ENCODE measurements around the gene DUSP11.
A peak's percentile ranks its signal among the peaks of the same experiment; 100 is the strongest.

The DUSP11 gene

DNA sequence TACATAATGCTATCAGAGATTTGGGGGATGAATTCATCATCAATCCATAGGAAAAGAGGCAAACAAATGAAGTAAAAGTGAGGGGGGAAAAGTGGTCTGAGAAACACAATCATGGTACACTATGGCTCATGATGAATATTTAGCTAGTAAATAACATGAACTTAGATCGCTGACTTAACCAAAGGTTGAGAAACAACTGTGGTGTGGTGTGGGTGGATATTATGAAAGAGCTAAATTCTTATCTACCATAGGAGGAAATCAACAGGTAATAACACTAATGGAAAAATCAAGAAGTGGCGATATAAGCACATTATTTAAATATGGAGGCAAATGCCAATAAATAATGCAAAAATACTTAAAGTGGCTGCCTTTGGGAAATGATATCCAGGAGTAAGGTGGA is 30.6 kb downstream of the DUSP11 start:
- no peak for FAIRE-seq
- TF ChIP-seq, protein P1, sequence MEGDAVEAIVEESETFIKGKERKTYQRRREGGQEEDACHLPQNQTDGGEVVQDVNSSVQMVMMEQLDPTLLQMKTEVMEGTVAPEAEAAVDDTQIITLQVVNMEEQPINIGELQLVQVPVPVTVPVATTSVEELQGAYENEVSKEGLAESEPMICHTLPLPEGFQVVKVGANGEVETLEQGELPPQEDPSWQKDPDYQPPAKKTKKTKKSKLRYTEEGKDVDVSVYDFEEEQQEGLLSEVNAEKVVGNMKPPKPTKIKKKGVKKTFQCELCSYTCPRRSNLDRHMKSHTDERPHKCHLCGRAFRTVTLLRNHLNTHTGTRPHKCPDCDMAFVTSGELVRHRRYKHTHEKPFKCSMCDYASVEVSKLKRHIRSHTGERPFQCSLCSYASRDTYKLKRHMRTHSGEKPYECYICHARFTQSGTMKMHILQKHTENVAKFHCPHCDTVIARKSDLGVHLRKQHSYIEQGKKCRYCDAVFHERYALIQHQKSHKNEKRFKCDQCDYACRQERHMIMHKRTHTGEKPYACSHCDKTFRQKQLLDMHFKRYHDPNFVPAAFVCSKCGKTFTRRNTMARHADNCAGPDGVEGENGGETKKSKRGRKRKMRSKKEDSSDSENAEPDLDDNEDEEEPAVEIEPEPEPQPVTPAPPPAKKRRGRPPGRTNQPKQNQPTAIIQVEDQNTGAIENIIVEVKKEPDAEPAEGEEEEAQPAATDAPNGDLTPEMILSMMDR (IDR thresholded peaks at IDR 0.05; ENCODE audit: insufficient read depth, missing control alignments): no peak
- DNase-seq (ENCODE audit: insufficient read length, low spot score): no peak

DNA sequence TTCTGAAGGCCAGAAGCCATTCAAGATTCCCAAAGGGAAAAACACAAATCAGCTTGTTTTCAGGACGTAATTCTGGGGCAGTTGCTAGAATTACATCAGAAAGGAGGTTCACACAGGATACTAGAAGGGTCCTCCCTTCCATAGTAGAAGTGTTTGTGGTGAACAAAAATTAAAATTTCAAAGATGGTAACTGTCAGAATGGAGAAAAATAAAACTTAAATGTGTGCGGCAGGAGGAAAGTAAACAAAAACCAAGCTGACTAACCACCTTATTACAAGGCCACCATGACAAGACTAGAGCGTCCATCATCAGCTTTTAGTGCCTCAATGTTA is 33.1 kb downstream of the DUSP11 start:
- DNase-seq (ENCODE audit: insufficient read length, low spot score): no peak
- TF ChIP-seq, protein P1 (IDR thresholded peaks at IDR 0.05; ENCODE audit: insufficient read depth, missing control alignments): no peak
- FAIRE-seq: no peak

DNA sequence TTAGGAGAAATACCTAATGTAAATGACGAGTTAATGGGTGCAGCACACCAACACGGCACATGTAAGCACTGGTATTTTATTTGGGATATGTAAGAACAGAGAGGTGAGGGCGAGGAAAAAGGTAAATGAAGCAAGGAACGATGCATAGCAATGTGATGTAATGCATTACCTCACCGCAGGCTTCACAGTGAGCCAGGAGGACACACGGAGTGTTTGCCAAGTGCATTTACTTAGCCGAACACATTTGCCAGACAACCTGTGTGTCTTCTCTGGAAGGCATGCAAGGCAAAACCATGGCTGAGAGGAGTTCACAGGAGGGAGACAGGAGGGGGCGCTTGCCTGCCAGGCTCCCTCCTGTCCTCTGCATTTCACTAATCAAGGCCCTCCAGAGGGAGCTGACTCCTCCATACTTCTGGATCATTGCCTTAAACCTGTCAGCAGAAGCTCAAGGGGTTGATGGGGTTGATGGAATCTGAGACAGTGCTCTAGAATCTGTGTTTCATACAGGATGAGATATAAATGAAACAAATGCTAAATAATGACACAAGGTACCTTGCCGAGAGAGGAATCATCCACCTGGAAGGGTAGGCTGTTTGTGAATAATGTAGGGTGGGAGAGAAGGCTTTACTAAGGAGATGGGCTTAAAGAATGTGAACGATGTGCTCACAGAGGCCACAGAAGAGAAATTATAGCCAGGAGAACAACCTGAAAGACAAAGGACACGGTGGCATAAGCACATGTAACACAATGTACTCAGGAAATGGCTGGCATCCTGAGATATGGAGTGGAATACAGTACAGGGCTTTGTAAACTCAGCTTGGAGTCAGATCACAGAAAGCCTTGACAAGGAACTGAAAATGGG is 33.7 kb downstream of the DUSP11 start:
- no peak for FAIRE-seq

DNA sequence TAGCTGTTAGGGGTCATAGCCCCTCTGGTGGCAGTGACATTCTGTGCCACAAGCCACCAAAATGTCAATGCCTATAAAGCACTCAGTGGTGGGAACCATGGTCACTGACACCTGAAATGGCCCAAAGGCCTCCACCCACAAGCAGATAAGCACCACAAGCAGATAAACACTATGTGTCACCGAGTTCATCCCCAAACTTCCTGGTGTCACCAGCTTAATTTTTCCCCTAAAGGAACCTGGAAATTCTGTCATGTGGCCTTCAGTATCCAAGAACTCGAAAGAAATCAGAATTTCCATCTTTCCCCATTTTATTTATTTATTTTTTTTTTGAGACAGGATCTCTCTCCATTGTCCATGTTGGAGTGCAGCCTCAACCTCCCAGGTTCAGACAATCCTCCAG is 39.1 kb downstream of the DUSP11 start:
- DNase-seq (ENCODE audit: insufficient read length, low spot score): no peak
- TF ChIP-seq, protein P1 (IDR thresholded peaks at IDR 0.05; ENCODE audit: insufficient read depth, missing control alignments): no peak
- FAIRE-seq: no peak

More for the DNA sequence above, 33.7 kb downstream of the DUSP11 start:
- no peak for DNase-seq (ENCODE audit: insufficient read length, low spot score)
- TF ChIP-seq, protein P1 (IDR thresholded peaks at IDR 0.05; ENCODE audit: insufficient read depth, missing control alignments): no peak

DNA sequence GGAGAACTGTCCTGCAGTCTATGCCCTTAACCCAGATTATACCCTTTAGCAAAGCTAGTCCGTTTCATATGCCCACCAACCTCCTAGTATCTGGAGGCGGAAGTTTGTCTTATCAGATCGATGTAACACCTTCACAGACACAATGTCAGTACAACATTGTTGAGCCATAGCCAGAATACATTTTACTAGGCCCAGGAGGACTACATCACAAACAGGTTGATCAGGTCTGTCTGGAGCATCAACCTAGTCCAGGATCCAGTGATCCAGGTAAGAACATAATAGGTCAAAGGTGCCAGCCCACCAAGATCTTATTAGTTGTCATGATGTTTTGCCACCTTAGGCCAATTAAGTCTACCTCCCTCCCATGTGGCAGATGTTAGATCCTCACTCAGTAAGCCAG is 40.8 kb downstream of the DUSP11 start:
- no peak for DNase-seq (ENCODE audit: insufficient read length, low spot score)
- FAIRE-seq: no peak
- TF ChIP-seq, protein P1 (IDR thresholded peaks at IDR 0.05; ENCODE audit: insufficient read depth, missing control alignments): no peak

DNA sequence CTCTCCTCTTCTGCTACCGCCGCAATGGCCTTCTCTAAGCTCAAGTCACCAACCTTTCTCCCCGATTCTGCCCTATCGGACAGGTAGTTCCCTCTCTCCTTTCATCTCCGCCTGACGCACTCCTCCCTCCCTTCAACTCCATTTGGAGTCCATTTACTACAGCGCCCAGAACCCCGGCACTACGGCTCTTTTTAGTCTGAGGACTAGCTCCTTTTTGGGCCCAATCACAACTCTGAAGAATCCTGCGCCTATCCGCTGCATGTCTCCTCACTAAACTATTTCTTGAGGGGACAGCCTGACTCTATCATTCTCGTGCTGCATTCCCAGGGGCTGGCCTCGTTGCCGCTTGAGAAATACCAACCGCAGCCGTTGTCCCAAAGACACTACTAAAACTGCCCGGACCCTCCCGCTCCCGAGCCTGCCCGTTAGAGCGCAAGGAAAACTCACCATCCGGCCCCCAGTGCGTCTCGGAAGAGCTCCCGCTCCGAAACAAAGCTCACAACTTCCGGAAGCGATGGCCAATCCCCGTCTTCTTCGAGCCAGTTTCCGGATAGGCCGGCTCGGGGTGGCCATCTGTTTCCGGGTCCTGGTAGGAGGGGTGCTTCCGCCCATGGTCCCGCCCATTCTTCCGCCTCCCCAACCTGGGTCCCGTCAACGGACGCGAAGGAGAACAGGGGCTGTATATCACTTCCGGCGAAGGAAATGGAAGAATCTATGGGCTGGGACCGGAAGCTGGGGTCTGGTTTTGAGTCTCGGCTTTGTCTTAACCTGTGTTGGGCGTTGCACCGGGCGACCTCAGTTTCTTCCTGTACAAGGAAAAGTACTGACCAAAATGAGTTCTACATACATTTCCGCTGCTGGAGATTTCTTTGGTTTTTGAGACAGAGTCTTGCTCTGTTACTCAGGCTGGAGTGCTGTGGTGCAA is 42.8 kb downstream of the DUSP11 start, which contains the start of gene TPRKB:
TPRKB (minus strand) TSS at position 491 of the 925 bp plus-strand sequence. CDS start 2,776 bp downstream, outside the sequence.
- FAIRE-seq (no peak), DNase-seq (ENCODE audit: insufficient read length, low spot score) (peak; percentile 86)
- TF ChIP-seq, protein P1 (IDR thresholded peaks at IDR 0.05; ENCODE audit: insufficient read depth, missing control alignments): no peak

All from D721Med (cell line).